Stimulated activated naive CD8-positive, alpha-beta T cell treated with anti-CD3 and anti-CD28 coated beads, Interleukin-15, Interleukin-2, amounts not matched to agents 100 ng/mL and 50 ng/mL, for 24 hours (primary cell): Measurements from ENCODE around the gene POFUT2.

ENCODE experiments used
- H3K27ac Mint-ChIP-seq: one replicate; pipeline ENCODE4 v1.8.0; 2021; ENCODE audit warnings: mild to moderate bottlenecking, mixed read lengths
- H3K27me3 Mint-ChIP-seq: one replicate; pipeline ENCODE4 v1.8.0; 2021; ENCODE audit warnings: mixed read lengths
- H3K36me3 Mint-ChIP-seq: one replicate; pipeline ENCODE4 v1.8.0; 2021; ENCODE audit warnings: low read depth, mixed read lengths
- H3K4me1 Mint-ChIP-seq: one replicate; pipeline ENCODE4 v1.8.0; 2021; ENCODE audit warnings: low read depth, mixed read lengths
- H3K4me3 Mint-ChIP-seq: one replicate; pipeline ENCODE4 v1.8.0; 2021; ENCODE audit warnings: mild to moderate bottlenecking, mixed read lengths
- H3K9me3 Mint-ChIP-seq: one replicate; pipeline ENCODE4 v1.8.0; 2021; ENCODE audit warnings: mixed read lengths

Gene POFUT2

DNA sequence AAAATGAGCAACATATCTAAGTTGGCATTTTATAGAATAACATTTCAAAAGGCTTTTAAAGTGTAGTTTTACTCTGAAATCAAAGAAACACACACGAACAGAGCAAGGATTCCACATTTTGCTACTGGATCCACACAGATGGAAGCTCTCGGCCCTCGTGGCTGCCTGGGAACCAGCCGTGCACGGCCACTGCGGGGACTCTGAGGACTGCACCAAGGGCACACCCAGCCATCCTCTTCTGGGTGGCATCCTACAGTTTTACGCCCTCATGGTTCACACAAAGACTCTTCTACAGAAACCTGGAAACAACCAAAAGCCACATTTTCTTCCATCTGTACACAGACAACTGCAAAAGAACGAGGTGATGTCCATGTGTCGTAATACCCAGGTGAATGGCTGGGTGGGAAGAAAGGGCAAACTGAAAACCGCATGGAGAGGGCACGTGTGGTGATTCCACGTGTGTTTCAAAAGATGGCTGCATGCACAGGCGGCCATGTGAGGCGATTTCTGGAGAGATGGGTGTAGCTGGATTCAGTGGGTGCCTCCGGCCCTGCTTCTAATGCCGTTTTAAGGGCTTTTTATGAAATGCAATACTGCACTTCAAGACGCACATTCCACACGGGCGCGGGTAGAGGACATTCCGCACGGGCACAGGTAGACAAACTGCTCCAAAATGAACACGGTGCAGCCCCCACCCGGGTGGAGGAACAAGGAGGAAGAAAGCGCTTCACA is 8.1 kb downstream of the POFUT2 start:
- Mint-ChIP-seq H3K9me3 (no peaks in the 10 kb centered on the region), H3K4me3 (no peak overlapping the region), H3K4me1 (no peaks in the 10 kb centered on the region), H3K36me3 (peaks cover 15% of the 10 kb centered on the region), H3K27me3 (no peaks in the 10 kb centered on the region), H3K27ac (no peak overlapping the region)

DNA sequence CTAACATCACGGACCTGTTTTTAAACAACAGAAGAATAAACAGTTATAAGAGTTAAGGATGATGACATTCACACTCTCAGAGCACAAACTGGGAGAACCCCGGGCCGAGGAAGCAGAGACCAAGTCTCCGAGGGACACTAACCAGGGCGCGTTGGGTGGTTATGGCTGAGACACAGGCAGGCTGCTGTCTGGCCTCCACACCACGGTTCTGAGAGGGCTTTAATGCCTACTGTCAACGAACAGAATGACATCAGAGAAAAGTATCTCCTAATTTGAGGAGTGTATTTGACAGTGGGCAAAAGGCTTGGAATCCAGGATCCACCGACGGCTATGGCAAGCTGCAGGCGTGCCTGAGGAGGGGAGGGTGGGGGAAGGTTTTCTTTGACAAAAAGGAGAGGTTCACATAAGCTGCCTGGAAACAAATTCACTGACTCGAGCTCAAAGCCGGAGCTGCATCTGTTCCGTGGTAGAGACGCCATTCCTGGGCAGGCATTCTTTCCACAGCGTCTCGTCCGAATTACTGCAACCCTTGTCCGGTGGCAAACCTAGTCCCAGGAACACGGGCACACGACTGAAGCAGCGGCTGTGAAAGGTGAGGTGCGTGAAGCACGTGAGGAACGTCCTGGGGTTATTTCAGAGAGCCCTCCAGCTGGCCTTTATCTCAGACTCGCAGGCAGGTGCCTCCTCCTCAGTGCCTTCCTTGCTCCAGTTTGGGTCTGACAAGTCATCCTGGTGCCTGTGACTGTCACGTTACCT is 9.4 kb downstream of the POFUT2 start:
- Mint-ChIP-seq H3K4me1 (no peaks in the 10 kb centered on the region), H3K4me3 (no peak overlapping the region), H3K27ac (no peak overlapping the region), H3K36me3 (peaks cover 10% of the 10 kb centered on the region), H3K9me3 (no peaks in the 10 kb centered on the region), H3K27me3 (no peaks in the 10 kb centered on the region)

DNA sequence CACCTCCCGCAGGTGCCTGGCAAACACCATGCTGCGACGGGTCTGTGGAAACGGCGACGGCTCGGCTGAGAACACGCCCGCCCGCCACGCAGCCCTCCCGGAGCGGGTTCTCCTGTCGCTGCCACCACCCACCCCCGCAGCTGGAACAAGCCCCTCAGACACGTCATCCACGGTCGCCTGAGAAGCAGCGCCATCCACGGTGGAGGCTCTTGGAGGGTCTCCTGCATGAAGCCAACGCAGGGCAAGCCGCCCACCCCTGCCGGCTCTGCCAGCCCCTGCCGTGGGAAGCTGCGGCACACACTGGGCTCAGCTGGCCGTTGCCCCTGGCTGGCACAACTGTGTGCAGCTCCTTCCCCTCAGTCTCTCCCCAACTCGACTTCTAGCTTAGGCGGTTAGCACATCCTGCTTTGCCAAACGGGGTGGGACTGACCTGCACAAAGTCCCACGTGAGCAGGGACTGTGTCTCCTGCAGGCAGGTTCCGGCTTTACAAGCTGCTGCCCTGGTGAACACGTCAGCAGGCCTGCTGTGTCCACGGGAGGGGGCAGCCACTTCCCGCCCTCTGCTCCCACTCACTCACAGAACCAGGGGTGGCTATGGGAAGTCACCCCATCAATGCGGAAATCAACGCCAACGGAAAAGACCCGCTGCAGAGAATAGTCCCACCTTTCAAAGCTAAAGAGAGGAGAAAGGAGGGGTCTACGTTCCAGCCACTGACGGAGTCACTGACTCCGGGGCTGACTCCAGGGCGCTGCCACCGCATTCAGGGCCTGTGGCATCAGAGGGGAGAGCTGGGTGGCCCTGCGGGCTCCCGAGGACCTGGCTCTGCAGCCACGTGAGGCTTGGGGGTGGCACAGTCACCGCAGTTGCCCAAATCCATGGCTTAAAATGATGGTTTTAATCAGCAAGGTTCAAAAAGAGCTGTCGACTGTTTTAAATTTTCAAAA is 10.3 kb downstream of the POFUT2 start:
- H3K36me3 Mint-ChIP-seq, result peaks cover 10% of the 10 kb centered on the region
- H3K9me3 Mint-ChIP-seq, result no peaks in the 10 kb centered on the region
- H3K4me1 Mint-ChIP-seq, result no peaks in the 10 kb centered on the region
- no peak overlapping the region for H3K27ac Mint-ChIP-seq
- H3K27me3 Mint-ChIP-seq, result no peaks in the 10 kb centered on the region
- no peak overlapping the region for H3K4me3 Mint-ChIP-seq

DNA sequence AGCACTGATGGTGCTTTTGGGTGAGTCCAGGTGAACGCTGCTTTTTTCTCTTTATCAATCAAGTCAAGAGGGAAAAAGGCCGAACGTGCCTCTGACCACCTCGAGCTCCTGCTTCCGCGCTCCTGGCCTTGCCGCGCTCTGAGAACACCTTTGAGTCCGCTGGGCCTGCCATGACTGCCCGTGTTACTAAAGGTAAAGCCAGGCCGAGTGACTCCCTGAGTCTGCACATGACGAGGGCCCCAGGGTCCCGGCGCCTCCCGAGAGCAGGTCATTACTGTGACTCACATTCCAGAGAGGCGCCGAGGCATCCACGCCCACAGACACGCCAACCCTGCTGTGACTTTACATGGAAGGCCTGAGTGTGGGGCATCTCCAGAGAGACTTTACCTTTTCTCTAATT is 11.1 kb downstream of the POFUT2 start:
- Mint-ChIP-seq H3K27ac (no peak overlapping the region), H3K4me3 (no peak overlapping the region), H3K9me3 (no peaks in the 10 kb centered on the region), H3K4me1 (no peaks in the 10 kb centered on the region), H3K36me3 (peaks cover 10% of the 10 kb centered on the region), H3K27me3 (no peaks in the 10 kb centered on the region)

DNA sequence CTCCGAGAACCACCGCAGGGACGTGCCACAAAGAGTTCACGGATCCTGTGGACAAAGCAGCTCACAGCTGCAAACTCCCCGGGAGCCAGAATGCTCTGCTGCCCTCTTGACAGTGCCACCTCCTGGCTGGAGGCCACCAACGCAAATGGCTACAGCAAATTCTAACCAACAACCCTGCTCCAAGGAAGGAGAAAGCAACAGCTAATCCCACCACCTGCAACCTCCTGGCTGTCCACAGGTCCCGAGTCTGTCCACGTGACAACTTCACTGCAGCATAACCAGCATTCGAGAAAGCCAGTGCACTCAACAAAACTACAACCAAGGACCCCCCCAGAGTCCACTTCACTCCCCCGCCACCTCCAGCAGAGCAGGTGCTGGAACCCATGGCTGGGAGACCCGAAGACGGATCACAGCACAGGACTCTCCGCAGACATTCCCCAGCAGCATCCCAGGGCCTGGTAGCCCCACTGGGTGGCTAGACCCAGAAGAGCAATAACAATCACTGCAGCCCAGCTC is 17.3 kb downstream of the POFUT2 start:
- H3K36me3 Mint-ChIP-seq, result peaks cover 20% of the 10 kb centered on the region
- H3K4me3 Mint-ChIP-seq, result no peak overlapping the region
- peaks cover 16% of the 10 kb centered on the region for H3K4me1 Mint-ChIP-seq
- H3K27me3 Mint-ChIP-seq, result no peaks in the 10 kb centered on the region
- H3K9me3 Mint-ChIP-seq, result no peaks in the 10 kb centered on the region
- no peak overlapping the region for H3K27ac Mint-ChIP-seq

DNA sequence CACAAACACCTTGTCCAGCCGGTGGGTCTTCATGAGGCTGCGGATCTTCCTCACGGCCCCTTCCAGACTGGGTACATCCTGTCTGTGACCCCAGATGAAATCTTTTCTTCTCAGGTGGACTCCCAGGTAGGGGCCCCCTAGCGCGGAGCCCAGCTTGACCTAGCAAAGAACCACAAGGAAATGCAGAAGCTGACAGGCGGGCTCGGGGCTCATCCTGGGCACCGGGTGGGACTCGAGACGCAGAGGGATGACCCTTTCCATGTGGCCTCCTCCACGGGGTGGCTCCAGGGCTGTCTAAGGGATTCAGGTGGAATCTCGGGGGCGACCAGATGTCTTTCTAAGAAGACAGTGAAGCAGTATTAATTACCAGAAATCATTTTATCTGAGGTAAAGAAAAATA is 17.8 kb downstream of the POFUT2 start:
- Mint-ChIP-seq H3K36me3 (peaks cover 23% of the 10 kb centered on the region), H3K4me1 (peaks cover 16% of the 10 kb centered on the region), H3K4me3 (no peak overlapping the region), H3K27ac (no peak overlapping the region), H3K27me3 (no peaks in the 10 kb centered on the region), H3K9me3 (no peaks in the 10 kb centered on the region)

DNA sequence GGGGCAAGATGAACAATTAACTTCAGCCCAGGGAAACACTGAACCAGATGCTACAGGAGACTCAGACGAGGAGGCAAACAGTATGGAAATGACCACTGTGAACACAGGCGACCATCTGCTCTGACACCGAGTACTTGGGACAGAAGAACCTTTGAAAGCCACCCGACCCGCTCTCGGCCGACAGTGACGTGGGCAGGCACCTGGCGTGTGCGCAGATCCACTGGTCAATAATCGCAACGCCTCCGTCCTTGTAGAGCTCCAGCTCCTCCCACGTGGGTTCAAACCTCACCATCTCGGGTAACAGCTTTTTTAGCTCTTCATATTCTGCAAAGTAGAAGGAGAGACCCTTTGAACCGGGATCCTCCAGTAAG is 20.3 kb downstream of the POFUT2 start:
- Mint-ChIP-seq H3K27ac (no peak overlapping the region), H3K36me3 (peaks cover 32% of the 10 kb centered on the region), H3K4me1 (peaks cover 16% of the 10 kb centered on the region)

DNA sequence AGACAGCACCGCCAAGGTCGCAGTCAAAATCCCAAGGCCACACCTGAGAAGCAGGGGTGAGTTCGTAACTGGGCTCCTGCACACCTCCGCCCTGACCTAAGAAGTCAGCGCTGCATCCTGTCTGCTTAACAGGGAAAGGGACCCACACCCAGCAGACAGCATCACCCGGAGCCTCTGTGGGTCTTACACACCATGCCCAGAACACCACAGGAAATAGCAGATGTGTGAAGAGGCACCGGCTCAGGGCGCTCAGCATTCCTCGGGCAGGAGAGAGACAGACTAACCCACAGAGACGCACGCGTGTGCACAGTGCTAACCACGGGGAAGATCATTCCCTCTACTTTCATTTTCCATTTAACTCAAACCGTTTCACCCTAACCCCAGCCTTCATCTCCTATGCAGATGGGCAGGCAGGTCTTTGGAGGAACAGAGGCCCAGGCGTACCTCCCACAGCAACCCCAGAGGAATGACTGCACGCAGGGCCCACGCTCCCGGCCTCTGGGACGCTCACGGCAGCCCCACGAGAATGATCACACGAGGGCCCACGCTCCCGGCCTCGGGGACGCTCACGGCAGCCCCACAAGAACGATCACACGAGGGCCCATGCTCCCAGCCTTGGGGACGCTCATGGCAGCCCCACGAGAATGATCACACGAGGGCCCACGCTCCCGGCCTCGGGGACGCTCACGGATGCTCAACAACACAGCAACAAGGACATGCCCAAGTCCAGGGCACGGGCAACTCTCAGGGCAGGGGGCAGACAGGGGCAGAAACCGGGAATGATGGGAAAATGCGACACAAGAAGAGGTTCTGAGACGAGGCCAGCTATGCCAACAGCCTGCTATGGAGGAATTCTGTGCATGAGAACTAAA is 20.9 kb downstream of the POFUT2 start:
- no peaks in the 10 kb centered on the region for H3K9me3 Mint-ChIP-seq
- peaks cover 16% of the 10 kb centered on the region for H3K4me1 Mint-ChIP-seq
- H3K27ac Mint-ChIP-seq, result no peak overlapping the region
- H3K36me3 Mint-ChIP-seq, result peaks cover 32% of the 10 kb centered on the region
- no peaks in the 10 kb centered on the region for H3K27me3 Mint-ChIP-seq
- no peak overlapping the region for H3K4me3 Mint-ChIP-seq

More for the DNA sequence above, 20.3 kb downstream of the POFUT2 start:
- Mint-ChIP-seq H3K27me3 (no peaks in the 10 kb centered on the region), H3K4me3 (no peak overlapping the region), H3K9me3 (no peaks in the 10 kb centered on the region)

DNA sequence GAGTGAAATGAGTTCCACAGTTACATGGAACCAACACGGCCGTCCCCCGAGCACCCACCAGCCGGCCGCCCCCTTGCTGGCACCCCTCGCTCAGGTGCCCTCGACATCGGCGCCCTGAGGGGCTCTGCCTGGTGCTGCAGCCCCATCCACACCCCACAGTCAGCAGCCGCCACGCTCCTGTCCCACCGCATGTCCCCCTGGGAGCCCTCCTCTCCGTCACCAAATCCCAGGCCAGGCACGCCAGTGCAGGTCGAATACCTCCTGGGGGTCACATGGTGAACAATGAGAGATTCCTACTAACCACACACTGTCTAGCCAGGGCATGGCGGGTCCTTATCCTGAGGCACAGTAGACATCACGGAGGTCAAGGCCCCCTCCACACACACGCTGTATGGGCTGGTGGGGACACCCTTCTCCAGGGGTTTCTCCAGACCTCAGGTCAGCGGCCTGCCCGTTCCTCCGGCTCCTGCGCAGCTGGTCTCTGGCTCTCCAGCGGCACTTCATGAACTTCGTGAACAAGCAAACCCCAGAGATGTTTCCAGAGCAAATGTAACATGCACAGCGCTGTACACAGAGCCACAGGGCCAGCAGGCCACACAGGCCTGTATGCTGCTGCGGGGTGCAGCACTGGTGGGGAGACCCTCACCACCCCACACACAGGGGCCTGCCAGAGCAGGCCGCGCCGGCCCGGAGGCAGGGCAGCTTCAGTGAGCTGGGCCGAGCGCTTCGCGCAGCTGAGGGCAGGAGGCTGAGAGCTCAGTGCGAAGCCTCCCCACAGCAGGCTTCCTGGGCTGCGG is 21.8 kb downstream of the POFUT2 start:
- Mint-ChIP-seq H3K4me3 (no peak overlapping the region), H3K27me3 (no peaks in the 10 kb centered on the region), H3K4me1 (peaks cover 16% of the 10 kb centered on the region), H3K36me3 (peaks cover 32% of the 10 kb centered on the region), H3K9me3 (no peaks in the 10 kb centered on the region), H3K27ac (no peak overlapping the region)

DNA sequence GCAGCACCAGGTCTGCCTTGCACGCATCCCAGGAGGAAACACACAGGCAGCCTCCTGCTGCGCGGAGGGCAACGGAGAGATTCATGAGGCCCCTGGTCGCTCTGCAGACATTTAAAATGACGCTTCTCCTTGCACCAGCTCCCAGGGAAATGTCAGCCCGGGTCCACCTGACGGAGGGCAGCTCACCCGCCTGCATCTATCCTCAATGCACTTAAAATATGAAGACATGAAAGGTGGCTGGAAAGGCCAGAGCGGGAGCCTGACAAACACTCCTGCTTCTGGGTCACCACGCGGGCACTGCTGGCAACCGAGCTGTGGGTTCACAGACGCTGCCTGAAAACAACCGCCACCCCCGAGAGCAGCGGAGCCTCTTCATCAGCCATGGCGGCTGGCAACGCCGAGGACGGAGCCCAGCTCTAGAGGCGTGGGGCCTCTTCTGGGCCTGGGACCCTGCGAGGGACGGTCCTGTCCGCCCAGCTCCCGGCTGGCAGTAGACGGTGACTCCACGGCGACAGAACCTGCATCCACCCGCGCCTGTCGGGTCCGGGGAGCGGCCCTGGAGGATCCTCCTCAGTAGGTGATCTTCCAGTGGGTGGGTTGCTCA is 22.7 kb downstream of the POFUT2 start:
- Mint-ChIP-seq H3K27ac (no peak overlapping the region), H3K4me3 (no peak overlapping the region), H3K36me3 (peaks cover 32% of the 10 kb centered on the region)

DNA sequence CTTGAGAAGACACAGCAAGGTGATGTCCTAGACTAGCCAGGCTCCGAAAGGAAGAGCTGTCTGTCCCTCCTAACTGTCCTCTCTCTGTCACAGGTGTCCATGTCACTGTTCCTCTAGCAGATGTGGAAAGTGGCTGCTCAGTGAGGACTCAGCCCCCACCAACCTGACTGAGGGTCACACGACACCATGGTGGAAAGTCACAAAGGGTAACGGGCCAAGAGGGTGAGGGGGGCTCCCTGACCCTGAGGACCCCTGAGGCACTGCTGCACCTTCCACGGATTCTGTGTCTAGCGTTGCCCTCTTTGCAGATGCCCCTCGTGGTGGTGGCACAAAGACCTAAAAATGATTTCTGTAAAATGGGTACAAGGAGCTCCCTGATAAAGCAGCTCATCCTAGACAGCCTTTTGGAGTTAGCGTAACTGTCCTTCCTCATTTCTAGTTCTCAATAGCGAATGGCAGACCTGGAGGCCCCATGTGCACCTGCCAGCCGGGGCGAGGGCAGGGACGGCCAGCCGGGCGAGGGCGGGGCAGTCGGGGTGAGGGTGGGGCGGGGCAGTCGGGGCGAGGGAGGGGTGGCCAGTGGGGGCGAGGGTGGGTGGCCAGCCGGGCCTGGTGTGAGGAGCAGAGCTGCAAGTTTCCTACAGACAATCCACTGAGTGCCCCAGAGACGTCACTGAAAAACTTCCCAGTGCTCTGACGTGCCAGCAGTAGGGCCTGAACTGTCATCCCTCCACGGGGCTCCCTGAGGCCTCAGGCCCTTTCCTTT is 23.4 kb downstream of the POFUT2 start:
- no peaks in the 10 kb centered on the region for H3K9me3 Mint-ChIP-seq
- no peaks in the 10 kb centered on the region for H3K27me3 Mint-ChIP-seq
- peaks cover 16% of the 10 kb centered on the region for H3K4me1 Mint-ChIP-seq
- peaks cover 32% of the 10 kb centered on the region for H3K36me3 Mint-ChIP-seq
- no peak overlapping the region for H3K4me3 Mint-ChIP-seq
- no peak overlapping the region for H3K27ac Mint-ChIP-seq

More for the DNA sequence above, 22.7 kb downstream of the POFUT2 start:
- no peaks in the 10 kb centered on the region for H3K9me3 Mint-ChIP-seq
- no peaks in the 10 kb centered on the region for H3K27me3 Mint-ChIP-seq
- H3K4me1 Mint-ChIP-seq, result peaks cover 16% of the 10 kb centered on the region

DNA sequence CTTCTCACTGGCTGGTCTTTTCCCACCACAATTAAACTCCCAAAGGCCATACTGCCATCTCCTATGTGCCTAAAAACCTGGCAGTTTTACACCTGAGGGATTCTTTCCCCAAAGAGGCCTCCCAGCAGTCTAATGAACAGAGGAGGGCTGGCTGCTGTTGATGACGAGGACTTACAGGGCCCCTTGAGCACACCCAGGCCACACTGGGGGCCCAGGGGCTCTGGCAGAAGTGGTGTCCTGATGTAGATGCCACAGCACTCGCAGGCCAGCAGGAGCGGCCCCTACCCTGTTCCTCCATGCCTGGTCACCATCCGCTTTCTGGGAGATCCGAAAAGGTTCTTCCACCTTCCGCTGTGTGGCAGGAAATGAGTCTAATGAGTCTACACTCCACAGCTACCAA is 24.2 kb downstream of the POFUT2 start:
- peaks cover 32% of the 10 kb centered on the region for H3K36me3 Mint-ChIP-seq
- no peak overlapping the region for H3K27ac Mint-ChIP-seq
- peaks cover 16% of the 10 kb centered on the region for H3K4me1 Mint-ChIP-seq
- no peaks in the 10 kb centered on the region for H3K9me3 Mint-ChIP-seq
- H3K27me3 Mint-ChIP-seq, result no peaks in the 10 kb centered on the region
- no peak overlapping the region for H3K4me3 Mint-ChIP-seq
